Activated T-cell treated with anti-CD3 and anti-CD28 coated beads, Interleukin-2, amount 50 U/mL, for 24 hours (primary cell): ENCODE data around the gene SMAP1.

Source experiments
- DNase-seq: peaks from one replicate; pipeline ENCODE4 v3.0.0-alpha.2; 2020
- H3K27ac Mint-ChIP-seq: 2 replicates; pipeline ENCODE4 v1.8.0; 2020; ENCODE audit warnings: mild to moderate bottlenecking, mixed read lengths
- H3K27me3 Mint-ChIP-seq: 2 replicates; pipeline ENCODE4 v1.8.0; 2020; ENCODE audit warnings: mixed read lengths
- H3K36me3 Mint-ChIP-seq: 2 replicates; pipeline ENCODE4 v1.8.0; 2020; ENCODE audit warnings: low read depth, mixed read lengths
- H3K4me1 Mint-ChIP-seq: 2 replicates; pipeline ENCODE4 v1.8.0; 2020; ENCODE audit warnings: low read depth, mixed read lengths
- H3K4me3 Mint-ChIP-seq: 2 replicates; pipeline ENCODE4 v1.8.0; 2020; ENCODE audit warnings: mild to moderate bottlenecking, moderate library complexity, mixed read lengths
- H3K9me3 Mint-ChIP-seq: 2 replicates; pipeline ENCODE4 v1.8.0; 2020; ENCODE audit warnings: mixed read lengths

The SMAP1 gene

GRCh38 chr6:70667256-70667710, 400 bp upstream of the SMAP1 start:
- DNase-seq, result no peak
- Mint-ChIP-seq H3K27ac (peak overlapping the region; percentile 91), H3K36me3 (peaks cover 2% of the 10 kb centered on the region), H3K4me3 (peak overlapping the region; percentile 85), H3K27me3 (peaks cover 1% of the 10 kb centered on the region), H3K9me3 (no peaks in the 10 kb centered on the region), H3K4me1 (peaks cover 50% of the 10 kb centered on the region)

- Mint-ChIP-seq H3K27ac (peak overlapping the region; percentile 78), H3K4me3 (peak overlapping the region; percentile 85), H3K4me1 (peaks cover 61% of the 10 kb centered on the region), H3K36me3 (peaks cover 2% of the 10 kb centered on the region), H3K9me3 (no peaks in the 10 kb centered on the region), H3K27me3 (no peaks in the 10 kb centered on the region)
- no peak for DNase-seq
Observed at GRCh38 chr6:70668499-70668812, 773 bp downstream of the SMAP1 start.

GRCh38 chr6:70669133-70669532, 1.4 kb downstream of the SMAP1 start:
- H3K27ac Mint-ChIP-seq, result peak overlapping the region; percentile 78

GRCh38 chr6:70672549-70672948, 4.9 kb downstream of the SMAP1 start:
- Mint-ChIP-seq H3K4me1 (peaks cover 70% of the 10 kb centered on the region), H3K27me3 (no peaks in the 10 kb centered on the region), H3K4me3 (no peak overlapping the region), H3K9me3 (no peaks in the 10 kb centered on the region), H3K27ac (no peak overlapping the region), H3K36me3 (peaks cover 2% of the 10 kb centered on the region)
- DNase-seq, result no peak

More at GRCh38 chr6:70669133-70669532, 1.4 kb downstream of the SMAP1 start:
- Mint-ChIP-seq H3K36me3 (peaks cover 2% of the 10 kb centered on the region), H3K4me3 (peak overlapping the region; percentile 85), H3K9me3 (no peaks in the 10 kb centered on the region), H3K27me3 (no peaks in the 10 kb centered on the region), H3K4me1 (peaks cover 68% of the 10 kb centered on the region)
- no peak for DNase-seq

GRCh38 chr6:70673054-70673453, 5.4 kb downstream of the SMAP1 start:
- Mint-ChIP-seq H3K27ac (no peak overlapping the region), H3K36me3 (peaks cover 2% of the 10 kb centered on the region), H3K9me3 (no peaks in the 10 kb centered on the region), H3K27me3 (no peaks in the 10 kb centered on the region), H3K4me1 (peaks cover 71% of the 10 kb centered on the region), H3K4me3 (no peak overlapping the region)
- no peak for DNase-seq

- no peak for DNase-seq
- peak overlapping the region; percentile 75 for H3K27ac Mint-ChIP-seq
- peaks cover under 1% of the 10 kb centered on the region for H3K36me3 Mint-ChIP-seq
- no peaks in the 10 kb centered on the region for H3K9me3 Mint-ChIP-seq
- H3K27me3 Mint-ChIP-seq, result no peaks in the 10 kb centered on the region
- H3K4me1 Mint-ChIP-seq, result peaks cover 72% of the 10 kb centered on the region
- no peak overlapping the region for H3K4me3 Mint-ChIP-seq
Observed at GRCh38 chr6:70673601-70674000, 5.9 kb downstream of the SMAP1 start.

GRCh38 chr6:70675822-70676221, 8.1 kb downstream of the SMAP1 start:
- peaks cover 58% of the 10 kb centered on the region for H3K4me1 Mint-ChIP-seq
- H3K27ac Mint-ChIP-seq, result no peak overlapping the region
- H3K36me3 Mint-ChIP-seq, result no peaks in the 10 kb centered on the region
- H3K9me3 Mint-ChIP-seq, result no peaks in the 10 kb centered on the region
- H3K27me3 Mint-ChIP-seq, result no peaks in the 10 kb centered on the region
- H3K4me3 Mint-ChIP-seq, result no peak overlapping the region
- no peak for DNase-seq

- no peak for DNase-seq
- no peak overlapping the region for H3K4me3 Mint-ChIP-seq
- no peaks in the 10 kb centered on the region for H3K27me3 Mint-ChIP-seq
- peaks cover 55% of the 10 kb centered on the region for H3K4me1 Mint-ChIP-seq
- no peaks in the 10 kb centered on the region for H3K9me3 Mint-ChIP-seq
- no peak overlapping the region for H3K27ac Mint-ChIP-seq
- H3K36me3 Mint-ChIP-seq, result no peaks in the 10 kb centered on the region
Observed at GRCh38 chr6:70676821-70677220, 9.1 kb downstream of the SMAP1 start.

GRCh38 chr6:70680396-70680795, 12.7 kb downstream of the SMAP1 start:
- no peaks in the 10 kb centered on the region for H3K36me3 Mint-ChIP-seq
- no peak overlapping the region for H3K4me3 Mint-ChIP-seq
- no peaks in the 10 kb centered on the region for H3K27me3 Mint-ChIP-seq
- H3K27ac Mint-ChIP-seq, result no peak overlapping the region
- no peaks in the 10 kb centered on the region for H3K9me3 Mint-ChIP-seq
- DNase-seq, result no peak
- peaks cover 46% of the 10 kb centered on the region for H3K4me1 Mint-ChIP-seq

- no peak for DNase-seq
- Mint-ChIP-seq H3K4me3 (no peak overlapping the region), H3K36me3 (no peaks in the 10 kb centered on the region), H3K9me3 (no peaks in the 10 kb centered on the region), H3K4me1 (peaks cover 57% of the 10 kb centered on the region), H3K27me3 (no peaks in the 10 kb centered on the region), H3K27ac (no peak overlapping the region)
Observed at GRCh38 chr6:70684794-70685493, 17.3 kb downstream of the SMAP1 start.

GRCh38 chr6:70685494-70686180, 18.0 kb downstream of the SMAP1 start:
- Mint-ChIP-seq H3K27ac (no peak overlapping the region), H3K36me3 (no peaks in the 10 kb centered on the region), H3K9me3 (no peaks in the 10 kb centered on the region), H3K4me3 (no peak overlapping the region), H3K27me3 (no peaks in the 10 kb centered on the region), H3K4me1 (peaks cover 52% of the 10 kb centered on the region)
- DNase-seq, result no peak

GRCh38 chr6:70686548-70687133, 19.0 kb downstream of the SMAP1 start:
- DNase-seq, result no peak

GRCh38 chr6:70693887-70694286, 26.2 kb downstream of the SMAP1 start:
- no peak overlapping the region for H3K4me3 Mint-ChIP-seq
- H3K27me3 Mint-ChIP-seq, result no peaks in the 10 kb centered on the region
- no peak for DNase-seq
- H3K27ac Mint-ChIP-seq, result no peak overlapping the region
- H3K36me3 Mint-ChIP-seq, result no peaks in the 10 kb centered on the region
- peaks cover 69% of the 10 kb centered on the region for H3K4me1 Mint-ChIP-seq
- peaks cover 4% of the 10 kb centered on the region for H3K9me3 Mint-ChIP-seq

More at GRCh38 chr6:70686548-70687133, 19.0 kb downstream of the SMAP1 start:
- no peaks in the 10 kb centered on the region for H3K36me3 Mint-ChIP-seq
- H3K9me3 Mint-ChIP-seq, result peaks cover 4% of the 10 kb centered on the region
- peaks cover 49% of the 10 kb centered on the region for H3K4me1 Mint-ChIP-seq
- no peaks in the 10 kb centered on the region for H3K27me3 Mint-ChIP-seq
- H3K4me3 Mint-ChIP-seq, result no peak overlapping the region
- no peak overlapping the region for H3K27ac Mint-ChIP-seq

- Mint-ChIP-seq H3K27me3 (no peaks in the 10 kb centered on the region), H3K9me3 (peaks cover 4% of the 10 kb centered on the region), H3K4me3 (no peak overlapping the region), H3K4me1 (peaks cover 69% of the 10 kb centered on the region), H3K27ac (no peak overlapping the region), H3K36me3 (no peaks in the 10 kb centered on the region)
- DNase-seq, result no peak
Observed at GRCh38 chr6:70694371-70694770, 26.7 kb downstream of the SMAP1 start.
